ENCODE data around the gene ARHGEF1. TPM values are rescaled to one million over a fixed set of nuclear protein-coding genes. Genes with fewer than 3 reads are reported as not detected.
"Not testable (repeated sequence)": the region's sequence is repeated elsewhere in the genome, so short reads cannot be mapped to it uniquely, and the experiment has no call there.

ARHGEF1 gene
- total RNA-seq, 1 experiment from 2014 or later = 106 TPM

DNA sequence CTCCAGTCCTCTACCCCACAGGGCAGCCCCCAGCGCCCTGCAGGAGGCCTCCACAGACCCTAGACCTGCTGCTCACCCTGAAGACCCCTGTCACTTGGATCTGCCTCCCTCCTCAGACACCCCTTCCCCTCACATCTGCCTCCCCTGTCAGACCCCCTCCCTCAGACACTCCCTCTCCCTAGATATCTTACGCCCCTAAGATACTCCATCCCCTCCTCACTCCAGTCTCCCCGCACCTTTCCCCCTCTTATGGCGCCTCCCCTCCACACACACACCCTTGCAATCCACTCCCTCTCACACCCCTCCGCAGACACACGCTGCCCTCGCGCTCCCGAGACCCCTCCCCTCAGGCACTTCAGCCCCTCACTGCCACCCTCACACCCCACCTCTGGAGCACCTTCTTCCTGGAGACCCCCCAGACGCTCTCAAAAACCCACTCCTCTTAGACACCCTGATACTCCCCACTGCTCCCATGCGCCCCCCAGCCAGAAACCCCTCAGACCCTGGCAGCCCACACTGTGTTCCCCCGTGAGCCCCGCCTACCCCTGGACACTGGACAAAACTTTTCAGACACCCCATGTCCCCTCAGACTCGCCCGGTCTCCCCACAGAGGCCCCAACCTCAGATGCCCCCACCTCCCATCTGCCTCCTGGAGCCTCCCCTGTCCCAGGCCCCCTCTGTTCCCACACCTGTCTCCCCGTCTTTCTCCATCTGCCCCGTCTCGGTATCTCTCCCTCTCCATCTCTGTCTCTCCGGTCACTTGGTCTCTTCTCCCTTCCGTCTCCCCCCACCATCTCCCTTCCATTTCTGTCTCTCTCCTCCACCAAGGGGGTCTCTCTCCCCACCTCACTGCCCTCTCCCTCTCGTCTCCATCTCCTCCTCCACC lies 30.8 kb downstream of the ARHGEF1 start:
- POLR2A ChIA-PET = no interaction called here
- Mint-ChIP-seq H3K27me3 (ENCODE audit: insufficient read depth, unreplicated experiment) (no peaks in the 10 kb centered on the region), H3K27ac (ENCODE audit: low read depth, unreplicated experiment) (no peak overlapping the region), H3K4me1 (ENCODE audit: insufficient read depth, unreplicated experiment) (peaks cover 6% of the 10 kb centered on the region), H3K4me3 (ENCODE audit: unreplicated experiment) (no peak overlapping the region), H3K36me3 (ENCODE audit: insufficient read depth, unreplicated experiment) (peaks cover 4% of the 10 kb centered on the region), H3K9me3 (ENCODE audit: unreplicated experiment) (no peaks in the 10 kb centered on the region)
- CTCF ChIA-PET = no interaction called here
- TF ChIP-seq, protein P1, sequence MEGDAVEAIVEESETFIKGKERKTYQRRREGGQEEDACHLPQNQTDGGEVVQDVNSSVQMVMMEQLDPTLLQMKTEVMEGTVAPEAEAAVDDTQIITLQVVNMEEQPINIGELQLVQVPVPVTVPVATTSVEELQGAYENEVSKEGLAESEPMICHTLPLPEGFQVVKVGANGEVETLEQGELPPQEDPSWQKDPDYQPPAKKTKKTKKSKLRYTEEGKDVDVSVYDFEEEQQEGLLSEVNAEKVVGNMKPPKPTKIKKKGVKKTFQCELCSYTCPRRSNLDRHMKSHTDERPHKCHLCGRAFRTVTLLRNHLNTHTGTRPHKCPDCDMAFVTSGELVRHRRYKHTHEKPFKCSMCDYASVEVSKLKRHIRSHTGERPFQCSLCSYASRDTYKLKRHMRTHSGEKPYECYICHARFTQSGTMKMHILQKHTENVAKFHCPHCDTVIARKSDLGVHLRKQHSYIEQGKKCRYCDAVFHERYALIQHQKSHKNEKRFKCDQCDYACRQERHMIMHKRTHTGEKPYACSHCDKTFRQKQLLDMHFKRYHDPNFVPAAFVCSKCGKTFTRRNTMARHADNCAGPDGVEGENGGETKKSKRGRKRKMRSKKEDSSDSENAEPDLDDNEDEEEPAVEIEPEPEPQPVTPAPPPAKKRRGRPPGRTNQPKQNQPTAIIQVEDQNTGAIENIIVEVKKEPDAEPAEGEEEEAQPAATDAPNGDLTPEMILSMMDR (IDR thresholded peaks at IDR 0.05; ENCODE audit: unreplicated experiment) = no peak
- intact Hi-C loops (cut with micrococcal nuclease) = no loop called here
- no TSS peak for BruUV-seq (replicated peaks)
- DNase-seq (ENCODE audit: unreplicated experiment) = no peak

GRCh38 chr19:41914424-41914834 lies 31.4 kb downstream of the ARHGEF1 start:
- H3K27ac Mint-ChIP-seq (ENCODE audit: low read depth, unreplicated experiment); H3K9me3 Mint-ChIP-seq (ENCODE audit: unreplicated experiment); H3K4me1 Mint-ChIP-seq (ENCODE audit: insufficient read depth, unreplicated experiment); BruUV-seq (replicated peaks); intact Hi-C loops (cut with micrococcal nuclease); DNase-seq (ENCODE audit: unreplicated experiment); H3K4me3 Mint-ChIP-seq (ENCODE audit: unreplicated experiment); POLR2A ChIA-PET; CTCF ChIA-PET; H3K27me3 Mint-ChIP-seq (ENCODE audit: insufficient read depth, unreplicated experiment); H3K36me3 Mint-ChIP-seq (ENCODE audit: insufficient read depth, unreplicated experiment): not testable (repeated sequence)

DNA sequence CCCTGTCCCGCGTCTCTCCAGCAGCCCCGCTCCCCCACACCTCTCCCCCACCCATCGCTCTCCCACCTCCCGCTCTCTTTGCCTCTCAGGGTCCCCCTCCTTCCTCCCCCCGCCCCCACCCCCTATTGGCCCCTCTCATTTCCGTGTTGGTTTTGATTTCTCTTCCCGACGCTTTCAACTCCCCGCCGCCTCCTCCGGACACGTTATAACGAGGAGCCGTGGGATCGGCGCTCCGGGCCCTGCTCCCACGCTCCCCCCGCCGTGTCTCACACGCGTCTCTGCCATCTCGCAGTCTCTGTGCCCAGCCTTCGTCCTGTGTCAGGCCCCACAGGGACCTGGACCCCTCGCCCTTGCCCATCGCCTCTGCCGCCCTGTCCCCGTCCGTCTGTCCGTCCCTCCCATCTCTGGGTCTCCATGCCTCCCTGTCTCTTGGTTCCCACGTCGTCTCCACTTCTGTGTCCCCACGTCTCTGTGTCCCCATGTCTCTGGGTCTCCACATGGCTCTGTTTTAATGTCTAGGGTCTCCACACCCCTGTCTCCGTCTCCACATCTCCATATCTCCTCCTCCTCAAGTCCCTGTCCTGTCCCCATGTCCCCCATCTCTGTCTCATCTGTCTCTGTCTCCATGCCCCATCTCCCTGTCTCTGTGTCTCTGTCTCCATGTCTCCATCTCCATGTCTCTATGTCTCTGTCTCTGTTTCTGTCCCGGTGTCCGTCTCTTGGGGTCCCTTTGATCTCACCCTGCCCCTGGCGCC lies 32.2 kb downstream of the ARHGEF1 start:
- H3K4me3 Mint-ChIP-seq (ENCODE audit: unreplicated experiment) = no peak overlapping the region
- BruUV-seq (replicated peaks) = no TSS peak
- intact Hi-C loops (cut with micrococcal nuclease) = no loop called here
- ChIA-PET CTCF (no interaction called here), POLR2A (no interaction called here)
- H3K27ac Mint-ChIP-seq (ENCODE audit: low read depth, unreplicated experiment) = no peak overlapping the region
- H3K36me3 Mint-ChIP-seq (ENCODE audit: insufficient read depth, unreplicated experiment) = no peaks in the 10 kb centered on the region
- no peaks in the 10 kb centered on the region for H3K9me3 Mint-ChIP-seq (ENCODE audit: unreplicated experiment)
- H3K4me1 Mint-ChIP-seq (ENCODE audit: insufficient read depth, unreplicated experiment) = peaks cover 6% of the 10 kb centered on the region
- TF ChIP-seq, protein P1 (IDR thresholded peaks at IDR 0.05; ENCODE audit: unreplicated experiment) = no peak
- DNase-seq (ENCODE audit: unreplicated experiment) = no peak
- H3K27me3 Mint-ChIP-seq (ENCODE audit: insufficient read depth, unreplicated experiment) = no peaks in the 10 kb centered on the region

DNA sequence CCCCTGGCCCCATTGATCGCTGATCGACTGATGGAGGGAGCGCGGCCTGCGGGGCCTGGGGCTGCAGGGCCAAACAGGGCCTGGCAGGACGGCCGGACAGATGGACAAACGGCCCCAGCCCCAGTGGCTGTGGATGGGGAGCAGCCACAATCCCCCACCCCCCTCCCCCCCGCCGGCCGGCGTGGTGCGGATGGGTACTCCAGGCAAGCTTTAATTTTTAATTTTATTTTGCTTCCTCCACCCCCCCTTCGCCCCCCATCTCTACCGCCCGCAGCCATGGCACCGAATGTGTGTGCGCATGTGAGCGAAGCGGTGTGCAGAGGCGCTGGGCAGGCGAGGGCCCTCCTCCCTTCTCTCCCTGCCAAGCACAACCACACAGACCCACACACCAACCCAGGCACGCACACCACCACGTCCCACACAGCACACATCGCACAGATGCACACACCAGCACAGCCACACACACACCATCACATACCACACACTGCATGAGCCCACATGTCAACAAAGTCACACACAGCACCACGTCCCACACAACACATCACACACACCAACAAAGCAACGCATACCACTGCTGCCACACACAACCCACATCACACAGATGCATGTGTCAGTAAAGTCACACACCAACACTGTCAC lies 32.9 kb downstream of the ARHGEF1 start:
- POLR2A ChIA-PET = no interaction called here
- Mint-ChIP-seq H3K4me3 (ENCODE audit: unreplicated experiment) (no peak overlapping the region), H3K9me3 (ENCODE audit: unreplicated experiment) (no peaks in the 10 kb centered on the region), H3K27me3 (ENCODE audit: insufficient read depth, unreplicated experiment) (peaks cover 1% of the 10 kb centered on the region), H3K4me1 (ENCODE audit: insufficient read depth, unreplicated experiment) (no peaks in the 10 kb centered on the region), H3K36me3 (ENCODE audit: insufficient read depth, unreplicated experiment) (no peaks in the 10 kb centered on the region), H3K27ac (ENCODE audit: low read depth, unreplicated experiment) (no peak overlapping the region)
- intact Hi-C loops (cut with micrococcal nuclease) = no loop called here
- BruUV-seq (replicated peaks) = no TSS peak
- TF ChIP-seq, protein P1 (IDR thresholded peaks at IDR 0.05; ENCODE audit: unreplicated experiment) = no peak
- CTCF ChIA-PET = interaction anchor here (0.6 kb wide), 1 partner anchor 37 kb away, joined by 3 read pairs; no protein-coding TSS in a partner anchor
- DNase-seq (ENCODE audit: unreplicated experiment) = no peak

Data from MCF 10A (cell line).